Ovary (tissue), 9 donors: ENCODE data around the gene CLEC10A. TPM values are rescaled to one million over a fixed set of nuclear protein-coding genes. Genes with fewer than 3 reads are reported as not detected.
"Not testable (repeated sequence)": the region's sequence is repeated elsewhere in the genome, so short reads cannot be mapped to it uniquely, and the experiment has no call there.

Source experiments
- DNase-seq, 5 donors: peaks; one replicate each; pipeline ENCODE4 v3.0.0-alpha.2; 2019 to 2020
- H3K27ac ChIP-seq, 2 donors: fragments of 200-600 bp; one replicate each; pipeline versions ENCODE4 v1.5.1 to v1.8.0; 2019 to 2022
- H3K27me3 ChIP-seq: fragments of 200-600 bp; one replicate; pipeline ENCODE4 v1.8.0; 2022
- H3K36me3 ChIP-seq: fragments of 200-600 bp; sonication (generic); one replicate; pipeline ENCODE4 v1.5.1; 2019
- H3K4me1 ChIP-seq: one replicate; pipeline ENCODE4 v1.8.1; 2013; ENCODE audit warnings: mild to moderate bottlenecking, moderate library complexity; ENCODE audit not compliant: insufficient read depth
- H3K4me3 ChIP-seq: fragments of 200-600 bp; sonication (generic); one replicate; pipeline ENCODE4 v1.5.1; 2017
- H3K9me3 ChIP-seq, 2 donors: fragments of 200-600 bp in 1 of 2; sonication (generic) in 1 of 2; one replicate each; pipeline versions ENCODE4 v1.5.1 to v1.8.1; 2013 to 2019; ENCODE audit warnings: mild to moderate bottlenecking in 1 of 2, moderate library complexity in 1 of 2
- EP300 ChIP-seq: sonication (generic); formaldehyde crosslinking; IDR thresholded peaks from one replicate; pipeline ENCODE4 v1.6.1; 2017; ENCODE audit warnings: antibody characterized with exemption
- POLR2A ChIP-seq: fragments of 450-650 bp; IDR thresholded peaks from one replicate; pipeline ENCODE4 v1.6.1; 2017; ENCODE audit warnings: antibody characterized with exemption, mild to moderate bottlenecking, moderate library complexity
- WGBS, 3 donors: extraction: QIAGEN DNeasy Blood & Tissue Kit in 1 of 3; methylation state at CpG; one replicate each; pipeline versions ENCODE4 v1.1.5 to v1.1.7; 2013 to 2017; 5-methylcytosine and 5-hydroxymethylcytosine counted together
- intact Hi-C, 4 donors: fragments of 100-400 bp; cut with DNase I; formaldehyde crosslinking; loops; one replicate each; pipeline versions ENCODE4 v1.11.0 to v1.15.1; 2022 to 2023
- polyA plus RNA-seq, 2 donors: library from polyadenylated mRNA; stranded (reverse); fragments of 200-250 nt in 1 of 2; fragments of 350-450 nt in 1 of 2; fragmentation: Illumina TruSeq in 1 of 2; extraction: RNeasy Lipid Tissue Mini Kit (QIAGEN cat#74804) in 1 of 2; gene quantifications; one replicate each; pipeline ENCODE4 v1.2.3, GENCODE V29; 2013 to 2014
- total RNA-seq, 7 donors: library from RNA; depleted of rRNA in 2 of 7; stranded (reverse); fragments of >200 nt in 2 of 7; fragmentation: NEBNext Ultra II Directional in 3 of 7; extraction: Animal tissue kit (Norgen Biotek cat#: 25700) in 3 of 7; gene quantifications; one replicate each; pipeline versions ENCODE4 v1.1.0 to v1.2.4, GENCODE V29; 2016 to 2023
- TF ChIP-seq, protein P1 (sequence below), 3 donors: fragments of 450-650 bp in 2 of 3; fragments of 200-600 bp in 1 of 3; IDR thresholded peaks; one replicate each; pipeline versions ENCODE4 v1.5.1 to v1.8.0; 2016 to 2022; ENCODE audit warnings: antibody characterized with exemption in 3 of 3, mild to moderate bottlenecking in 1 of 3
- donor health status: DM: no; HTN: no; CAD: no; lungs with moderate emphysema.
- donor health status: DM: no; HTN: no; CAD: no.
- donor health status: Bipolar disorder and iron deficiency.
- donor health status: DM: yes; HTN: yes; CAD: no.
- donor health status: DM: no; HTN: no; CAD: no.
- donor health status: DM: yes; HTN: yes; CAD: no.

CLEC10A gene
- total and polyA plus RNA-seq, 9 donors: 0.98 to 9.4 (median 2.3) TPM

GRCh38 chr17:7102421-7102820, 22.4 kb upstream of the CLEC10A start:
- Histone ChIP-seq H3K4me1 (no peaks in the 10 kb centered on the region), H3K27ac (no peak overlapping the region), H3K9me3 (no peaks in the 10 kb centered on the region), H3K36me3 (no peaks in the 10 kb centered on the region), H3K27me3 (no peaks in the 10 kb centered on the region), H3K4me3 (no peak overlapping the region)
- DNase-seq: no peak
- intact Hi-C loops: no loop called here
- TF ChIP-seq, protein P1, sequence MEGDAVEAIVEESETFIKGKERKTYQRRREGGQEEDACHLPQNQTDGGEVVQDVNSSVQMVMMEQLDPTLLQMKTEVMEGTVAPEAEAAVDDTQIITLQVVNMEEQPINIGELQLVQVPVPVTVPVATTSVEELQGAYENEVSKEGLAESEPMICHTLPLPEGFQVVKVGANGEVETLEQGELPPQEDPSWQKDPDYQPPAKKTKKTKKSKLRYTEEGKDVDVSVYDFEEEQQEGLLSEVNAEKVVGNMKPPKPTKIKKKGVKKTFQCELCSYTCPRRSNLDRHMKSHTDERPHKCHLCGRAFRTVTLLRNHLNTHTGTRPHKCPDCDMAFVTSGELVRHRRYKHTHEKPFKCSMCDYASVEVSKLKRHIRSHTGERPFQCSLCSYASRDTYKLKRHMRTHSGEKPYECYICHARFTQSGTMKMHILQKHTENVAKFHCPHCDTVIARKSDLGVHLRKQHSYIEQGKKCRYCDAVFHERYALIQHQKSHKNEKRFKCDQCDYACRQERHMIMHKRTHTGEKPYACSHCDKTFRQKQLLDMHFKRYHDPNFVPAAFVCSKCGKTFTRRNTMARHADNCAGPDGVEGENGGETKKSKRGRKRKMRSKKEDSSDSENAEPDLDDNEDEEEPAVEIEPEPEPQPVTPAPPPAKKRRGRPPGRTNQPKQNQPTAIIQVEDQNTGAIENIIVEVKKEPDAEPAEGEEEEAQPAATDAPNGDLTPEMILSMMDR (IDR thresholded peaks at IDR 0.05): no peak
- TF ChIP-seq POLR2A (no peak), EP300 (no peak)
- WGBS, 3 donors: 61 to 79% (median 62%) methylated on average over 6 of the region's 6 CpGs

DNA sequence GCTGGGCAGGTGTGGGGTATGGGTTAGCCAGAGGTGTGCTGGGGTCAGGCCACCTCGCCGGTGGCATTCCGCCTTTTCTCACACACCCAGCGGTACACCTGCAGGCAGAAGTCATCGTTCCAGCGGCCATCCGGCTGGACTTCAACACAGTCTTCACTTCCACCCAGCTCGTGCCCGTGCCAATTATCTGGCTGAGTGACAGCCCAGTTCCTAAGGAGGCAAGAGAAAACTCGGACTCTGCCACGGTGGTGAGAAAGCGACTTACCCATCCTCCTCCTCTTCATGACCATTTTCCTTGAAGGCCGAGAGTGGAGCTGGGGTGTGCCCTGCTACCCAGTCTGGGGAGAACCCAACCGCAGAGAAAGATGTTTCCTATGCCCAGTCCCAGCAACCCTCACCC, 21.5 kb upstream of the CLEC10A start:
- Histone ChIP-seq H3K27me3 (no peaks in the 10 kb centered on the region), H3K9me3 (no peaks in the 10 kb centered on the region), H3K27ac (no peak overlapping the region), H3K36me3 (no peaks in the 10 kb centered on the region), H3K4me3 (no peak overlapping the region), H3K4me1 (no peaks in the 10 kb centered on the region)
- TF ChIP-seq, protein P1 (IDR thresholded peaks at IDR 0.05): no peak
- TF ChIP-seq POLR2A (no peak), EP300 (no peak)
- intact Hi-C loops: no loop called here
- 84 to 89% (median 87%) methylated on average over 14 of the region's 14 CpGs for WGBS, 3 donors
- DNase-seq: no peak

DNA sequence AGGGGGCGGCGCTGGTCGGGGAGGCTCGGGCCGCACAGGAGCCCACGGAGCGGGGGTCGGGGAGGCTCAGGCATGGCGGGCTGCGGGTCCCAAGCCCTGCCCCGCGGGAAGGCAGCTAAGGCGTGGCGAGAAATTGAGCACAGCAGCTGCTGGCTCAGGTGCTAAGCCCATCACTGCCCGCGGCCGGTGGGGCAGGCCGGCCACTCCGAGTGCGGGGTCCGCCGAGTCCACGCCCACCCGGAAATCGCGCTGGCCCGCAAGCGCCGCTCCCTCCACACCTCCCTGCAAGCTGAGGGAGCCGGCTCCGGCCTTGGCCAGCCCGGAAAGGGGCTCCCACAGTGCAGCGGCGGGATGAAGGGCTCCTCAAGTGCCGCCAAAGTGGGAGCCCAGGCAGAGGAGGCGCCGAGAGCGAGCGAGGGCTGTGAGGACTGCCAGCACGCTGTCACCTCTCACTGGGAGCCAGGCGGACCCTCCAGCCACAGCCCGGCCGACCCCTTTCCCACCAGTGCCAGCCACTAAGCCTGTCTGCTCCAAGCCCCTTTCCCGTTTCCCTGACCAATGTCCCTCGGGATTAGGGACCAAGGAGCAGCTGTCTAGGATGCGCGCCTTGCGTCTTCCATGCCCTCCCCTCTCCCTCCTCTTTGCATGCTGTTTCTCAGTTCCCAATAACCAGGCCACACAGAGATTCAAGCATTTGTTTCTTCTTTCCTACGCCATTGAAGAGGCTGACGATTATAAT, 20.8 kb upstream of the CLEC10A start:
- intact Hi-C loops, DNase-seq, H3K27ac ChIP-seq, H3K4me1 ChIP-seq, H3K36me3 ChIP-seq, H3K27me3 ChIP-seq, H3K9me3 ChIP-seq, H3K4me3 ChIP-seq: not testable (repeated sequence)
- 89 to 92% (median 90%) methylated on average over 48 to 50 of the region's 50 CpGs for WGBS, 3 donors

DNA sequence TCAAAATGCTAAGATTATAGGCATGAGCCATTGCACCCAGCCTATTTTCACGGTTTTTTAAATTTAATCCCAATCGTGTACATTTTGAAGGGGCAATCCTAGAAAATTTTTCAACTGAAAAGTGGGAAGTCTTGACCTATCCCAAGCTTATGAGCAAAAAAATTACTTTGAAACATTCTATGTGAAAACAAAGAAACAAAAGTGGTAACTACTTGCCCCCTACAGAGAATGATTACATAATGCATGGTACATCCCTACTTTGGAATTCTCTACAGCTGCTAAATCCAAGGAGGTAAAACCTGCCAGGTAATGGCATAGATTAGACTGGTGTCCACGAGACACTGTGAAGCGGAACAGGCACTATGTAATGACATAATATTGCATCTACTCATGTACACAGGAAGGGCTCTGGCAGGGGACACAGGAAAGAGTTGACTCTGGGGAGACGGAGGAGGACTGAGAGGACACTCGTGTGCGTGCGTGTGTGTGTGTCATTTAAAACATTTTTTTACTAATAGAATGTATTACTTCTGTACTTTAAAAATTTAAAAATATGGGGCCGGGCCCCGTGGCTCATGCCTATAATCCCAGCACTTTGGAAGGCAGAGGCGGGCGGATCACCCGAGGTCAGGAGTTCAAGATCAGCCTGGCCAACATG, 18.9 kb upstream of the CLEC10A start:
- Histone ChIP-seq H3K4me1 (no peaks in the 10 kb centered on the region), H3K4me3 (no peak overlapping the region), H3K27ac (no peak overlapping the region), H3K9me3 (no peaks in the 10 kb centered on the region), H3K36me3 (no peaks in the 10 kb centered on the region), H3K27me3 (no peaks in the 10 kb centered on the region)
- TF ChIP-seq POLR2A (no peak), EP300 (no peak)
- TF ChIP-seq, protein P1 (IDR thresholded peaks at IDR 0.05): no peak
- WGBS, 3 donors: 78 to 84% (median 83%) methylated on average over 13 of the region's 13 CpGs
- no peak for DNase-seq
- intact Hi-C loops: no loop called here

GRCh38 chr17:7097940-7098339, 17.9 kb upstream of the CLEC10A start:
- no peak overlapping the region for H3K27ac ChIP-seq
- no peaks in the 10 kb centered on the region for H3K36me3 ChIP-seq
- no peak for DNase-seq
- H3K4me3 ChIP-seq: no peak overlapping the region
- no peaks in the 10 kb centered on the region for H3K9me3 ChIP-seq
- WGBS, 3 donors: 55 to 70% (median 56%) methylated on average over 5 of the region's 5 CpGs
- TF ChIP-seq, protein P1 (IDR thresholded peaks at IDR 0.05): no peak
- TF ChIP-seq POLR2A: no peak
- no peak for TF ChIP-seq EP300
- H3K27me3 ChIP-seq: no peaks in the 10 kb centered on the region
- no peaks in the 10 kb centered on the region for H3K4me1 ChIP-seq
- intact Hi-C loops: no loop called here
